ENCODE data around the gene TMEM256.

Gene TMEM256

DNA sequence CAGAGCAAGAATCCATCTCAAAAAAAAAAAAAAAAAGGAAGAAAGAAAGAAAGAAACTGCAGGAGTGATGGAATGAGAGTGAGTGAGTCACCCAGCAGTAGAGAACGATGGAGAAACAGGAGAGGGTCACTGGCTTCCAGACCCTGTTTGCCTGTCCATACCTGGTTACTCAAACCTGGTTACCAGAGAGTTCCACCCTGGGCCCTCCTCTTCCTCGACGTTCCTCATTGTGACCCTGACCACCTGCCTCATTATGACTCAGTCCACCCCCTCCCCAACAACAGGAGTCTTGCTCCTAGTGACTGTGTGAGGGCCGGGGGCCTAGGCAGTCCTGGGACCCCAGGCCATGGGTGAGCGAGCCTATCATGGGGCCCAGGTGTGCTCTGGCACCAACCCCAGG, 24.7 kb upstream of the TMEM256 start, which contains the start of gene SPEM3:
Gene SPEM3 (plus strand): TSS at position 301 of the 400 bp plus-strand sequence. CDS start 46 bp downstream, at position 347.
- no peak for DNase-seq

DNA sequence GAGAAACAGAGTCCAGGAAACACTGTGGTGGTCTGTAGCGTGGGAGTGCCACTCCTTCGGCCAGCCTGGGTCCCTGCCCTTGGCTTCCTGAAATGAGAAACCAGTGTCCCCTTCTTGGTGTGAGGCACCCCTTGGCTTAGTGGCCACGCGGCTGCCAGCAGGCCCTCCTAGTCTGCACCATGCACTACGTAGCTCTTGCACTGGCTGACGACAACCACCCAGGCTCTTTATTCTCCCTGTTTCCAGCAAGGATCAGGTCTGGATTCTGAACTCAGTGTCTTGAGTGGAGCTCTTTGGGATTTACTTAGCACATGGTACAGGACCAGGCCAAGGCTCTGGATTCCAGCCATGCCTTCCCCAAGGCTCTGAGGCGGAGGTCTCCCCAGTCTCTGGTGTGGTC, 23.7 kb upstream of the TMEM256 start:
- DNase-seq, result no peak

DNA sequence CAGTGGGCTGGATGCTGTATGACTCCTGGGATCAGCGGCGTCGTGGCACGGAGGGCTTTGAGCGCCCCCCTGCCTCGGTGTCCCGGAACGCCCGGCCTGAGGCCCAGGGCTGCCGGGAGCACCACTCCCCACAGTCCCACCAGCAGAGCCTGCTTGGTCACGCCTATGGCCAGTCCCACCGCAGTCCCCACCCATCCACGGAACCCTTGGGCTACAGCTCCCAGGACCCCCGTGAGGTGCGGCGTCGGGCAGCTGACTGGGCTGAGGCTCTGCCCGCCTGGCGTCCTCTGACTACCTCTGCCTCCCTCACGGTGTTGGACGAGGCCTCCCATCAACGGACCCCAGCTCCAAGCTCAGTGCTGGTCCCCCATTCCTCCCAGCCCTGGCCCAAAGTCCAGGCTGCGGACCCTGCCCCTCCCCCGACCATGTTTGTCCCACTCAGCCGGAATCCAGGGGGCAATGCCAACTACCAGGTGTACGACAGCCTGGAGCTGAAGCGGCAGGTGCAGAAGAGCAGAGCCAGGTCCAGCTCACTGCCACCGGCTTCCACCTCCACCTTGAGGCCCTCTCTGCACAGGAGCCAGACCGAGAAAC, 23.1 kb upstream of the TMEM256 start:
- no peak for DNase-seq

DNA sequence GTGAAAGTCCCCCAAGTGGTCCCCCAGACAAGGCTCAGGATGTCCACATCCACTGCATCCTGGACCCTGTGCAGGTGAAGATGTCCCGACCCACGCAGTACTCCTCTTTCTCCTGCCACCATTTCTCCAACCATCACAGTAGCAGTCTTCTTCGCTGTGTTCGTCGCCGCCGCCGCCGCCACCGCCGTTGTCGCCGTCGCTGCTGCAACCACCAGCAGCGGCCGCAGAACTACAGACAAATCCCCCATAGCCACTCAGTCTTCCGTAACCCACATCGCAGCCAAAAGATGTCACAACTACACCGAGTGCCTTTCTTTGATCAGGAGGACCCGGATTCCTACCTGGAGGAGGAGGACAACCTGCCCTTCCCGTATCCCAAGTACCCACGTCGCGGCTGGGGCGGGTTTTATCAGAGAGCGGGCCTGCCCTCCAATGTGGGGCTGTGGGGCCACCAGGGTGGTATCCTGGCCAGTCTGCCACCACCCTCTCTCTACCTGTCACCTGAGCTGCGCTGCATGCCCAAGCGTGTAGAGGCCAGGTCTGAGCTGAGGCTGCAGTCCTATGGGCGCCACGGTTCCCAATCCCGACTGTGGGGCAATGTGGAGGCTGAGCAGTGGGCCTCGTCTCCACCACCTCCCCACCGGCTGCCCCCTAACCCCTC, 22.4 kb upstream of the TMEM256 start:
- DNase-seq, result no peak

DNA sequence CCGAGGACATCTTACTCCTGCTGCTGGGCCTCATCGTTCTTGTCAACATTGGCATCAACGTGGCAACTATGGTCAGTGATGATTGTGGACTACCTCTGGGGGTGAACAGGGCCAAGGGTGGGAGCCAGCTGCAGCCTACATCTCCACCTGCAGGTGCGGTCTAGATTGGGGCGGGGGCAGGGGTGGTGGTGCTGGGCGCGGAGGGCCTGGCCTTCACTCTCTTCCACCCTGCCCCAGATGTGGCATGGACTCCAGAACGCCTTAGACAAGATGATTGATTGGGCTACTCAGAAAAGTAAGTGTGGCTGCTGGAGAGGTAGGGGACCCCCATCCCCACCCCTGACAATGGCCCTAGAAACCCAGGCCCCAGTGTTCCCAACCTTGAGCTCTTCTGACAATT, 21.9 kb upstream of the TMEM256 start:
- DNase-seq, result no peak

DNA sequence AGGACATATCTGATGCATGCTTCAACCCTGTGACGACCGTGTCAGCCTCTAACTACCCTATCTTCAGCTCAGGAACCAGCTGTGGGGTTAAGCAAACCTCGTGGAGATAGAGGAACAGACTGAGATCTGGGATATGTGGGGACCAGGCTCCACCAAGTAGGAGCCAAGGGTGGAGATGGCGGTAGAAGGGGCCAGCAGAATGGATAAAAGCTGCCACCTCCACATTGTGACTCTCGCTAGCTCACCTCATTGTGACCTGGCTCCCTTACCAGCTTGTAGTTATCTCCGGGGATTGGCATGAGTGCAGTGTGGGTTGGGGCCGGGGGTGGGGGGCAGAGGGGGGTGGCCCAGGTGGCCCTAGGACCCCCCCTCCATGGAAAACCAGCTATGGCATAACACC, 21.4 kb upstream of the TMEM256 start, which contains the start of gene SPEM2:
Gene SPEM2 (plus strand): TSS at position 301 of the 400 bp plus-strand sequence. CDS start 73 bp downstream, at position 374.
- no peak for DNase-seq

DNA sequence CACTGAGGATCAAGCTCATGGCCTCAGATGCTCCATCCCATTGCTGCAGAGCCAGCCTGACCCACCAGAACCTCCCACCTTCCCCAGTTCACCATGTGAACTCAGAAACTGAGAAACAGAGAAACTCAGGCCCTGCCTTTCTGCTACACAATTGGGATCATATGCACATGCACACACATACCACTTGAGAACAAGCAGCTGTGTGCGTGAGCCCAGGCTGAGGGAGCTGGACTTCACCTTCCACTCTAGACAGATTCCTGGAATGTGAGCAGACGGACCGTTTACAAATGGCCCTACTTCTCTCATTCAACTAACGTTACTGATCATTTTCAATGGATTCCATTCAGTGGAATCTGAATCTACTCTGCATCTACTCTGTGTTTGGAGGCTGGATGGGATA, 19.8 kb upstream of the TMEM256 start:
- no peak for DNase-seq

DNA sequence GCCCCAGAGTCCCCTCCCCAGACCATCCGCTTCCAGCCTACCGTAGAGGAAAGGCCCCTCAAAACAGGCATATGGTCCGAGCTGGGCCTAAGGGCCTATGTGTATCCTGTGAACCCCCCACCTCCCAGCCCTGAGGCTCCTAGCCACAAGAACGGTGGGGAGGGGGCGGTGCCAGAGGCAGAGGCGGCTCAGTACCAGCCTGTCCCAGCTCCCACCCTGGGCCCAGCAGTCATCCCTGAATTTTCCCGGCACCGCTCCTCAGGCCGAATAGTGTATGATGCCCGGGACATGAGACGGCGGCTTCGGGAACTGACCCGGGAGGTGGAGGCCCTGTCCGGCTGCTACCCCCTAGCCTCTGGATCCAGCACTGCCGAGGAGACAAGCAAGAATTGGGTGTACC, 17.3 kb upstream of the TMEM256 start:
- no peak for DNase-seq

DNA sequence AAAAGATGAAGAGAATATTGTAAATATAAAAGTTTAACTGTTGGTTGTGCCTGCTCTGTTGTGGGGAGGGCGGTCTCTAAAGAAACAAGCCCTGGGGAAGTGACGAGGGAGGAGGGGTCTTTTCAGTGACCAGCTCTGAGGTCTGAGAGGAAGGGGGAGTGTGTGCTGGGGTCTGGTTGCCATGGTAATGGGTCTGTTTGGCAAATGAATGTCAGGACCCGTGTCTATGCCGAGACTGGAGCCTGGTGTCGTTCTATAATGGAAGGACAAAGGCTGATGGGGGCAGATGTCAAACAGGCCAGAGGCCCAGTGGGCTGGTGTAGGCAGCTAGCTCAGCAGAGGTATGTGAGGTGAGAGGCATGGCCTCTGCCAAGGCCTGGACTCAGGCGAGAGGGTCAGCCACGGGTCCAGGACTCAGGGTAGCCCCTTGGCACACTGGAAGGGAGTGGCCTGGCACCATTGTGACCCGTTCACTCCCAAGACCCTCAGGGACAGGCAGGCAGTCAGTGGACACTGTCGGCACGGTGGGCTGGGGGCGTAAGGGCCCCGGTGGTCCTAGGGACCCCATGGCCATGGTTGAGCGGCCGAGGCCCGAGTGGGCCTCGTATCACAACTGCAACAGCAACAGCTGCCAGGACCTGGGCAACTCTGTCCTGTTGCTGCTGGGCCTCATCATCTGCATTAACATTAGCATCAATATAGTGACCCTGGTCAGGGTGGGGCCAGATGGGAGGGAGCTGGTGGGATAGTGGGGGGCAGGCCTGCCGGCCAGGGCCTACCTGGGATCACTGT, 16.1 kb upstream of the TMEM256 start, which contains the start of gene SPEM1:
Gene SPEM1 (plus strand): TSS at position 506 of the 792 bp plus-strand sequence. CDS start 61 bp downstream, at position 567.
- DNase-seq, result no peak

DNA sequence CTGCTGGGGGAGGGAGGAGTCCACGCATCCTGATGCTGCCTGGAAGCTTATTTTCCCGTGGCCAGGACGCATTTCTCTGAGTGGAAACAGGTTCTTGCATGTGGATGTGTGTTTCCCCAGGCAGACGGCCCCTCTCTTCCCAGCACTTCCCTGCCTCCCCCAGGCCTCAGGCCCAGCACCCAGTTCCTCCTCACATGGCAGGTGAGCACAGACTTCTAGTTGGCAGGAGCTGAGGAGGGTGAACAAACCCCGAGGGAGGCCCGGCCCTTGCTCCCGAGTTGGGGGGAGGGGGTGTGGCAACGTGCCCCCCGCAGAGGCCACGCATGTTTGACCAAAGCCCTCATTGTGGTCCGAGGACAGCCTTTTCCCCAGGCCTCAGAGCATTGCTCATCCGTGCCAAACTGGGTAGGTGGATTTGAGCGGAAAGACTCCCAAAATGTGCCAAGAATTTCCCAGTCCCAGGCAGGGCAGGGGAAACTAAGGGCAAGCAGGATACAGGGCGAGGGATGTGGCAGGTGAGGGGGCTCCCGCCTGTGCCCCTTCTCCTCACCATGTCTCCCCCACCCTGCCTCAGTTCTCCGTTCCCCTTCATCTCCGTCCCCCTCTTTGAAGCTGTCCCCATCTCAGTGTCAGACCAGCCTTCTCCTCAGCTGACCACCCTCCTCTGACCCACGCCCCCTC, 14.7 kb upstream of the TMEM256 start:
- DNase-seq, result no peak

DNA sequence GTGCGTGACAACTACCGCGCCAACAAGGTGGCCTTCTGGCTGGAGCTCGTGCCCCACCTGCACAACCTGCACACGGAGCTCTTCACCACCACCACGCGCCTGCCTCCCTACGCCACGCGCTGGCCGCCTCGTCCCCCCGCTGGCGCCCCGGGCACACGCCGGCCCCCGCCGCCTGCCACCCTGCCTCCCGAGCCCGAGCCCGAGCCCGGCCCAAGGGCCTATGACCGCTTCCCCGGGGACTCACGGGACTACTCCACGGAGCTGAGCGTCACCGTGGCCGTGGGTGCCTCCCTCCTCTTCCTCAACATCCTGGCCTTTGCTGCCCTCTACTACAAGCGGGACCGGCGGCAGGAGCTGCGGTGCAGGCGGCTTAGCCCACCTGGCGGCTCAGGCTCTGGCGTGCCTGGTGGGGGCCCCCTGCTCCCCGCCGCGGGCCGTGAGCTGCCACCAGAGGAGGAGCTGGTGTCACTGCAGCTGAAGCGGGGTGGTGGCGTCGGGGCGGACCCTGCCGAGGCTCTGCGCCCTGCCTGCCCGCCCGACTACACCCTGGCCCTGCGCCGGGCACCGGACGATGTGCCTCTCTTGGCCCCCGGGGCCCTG, 13.3 kb upstream of the TMEM256 start:
- DNase-seq, result no peak

DNA sequence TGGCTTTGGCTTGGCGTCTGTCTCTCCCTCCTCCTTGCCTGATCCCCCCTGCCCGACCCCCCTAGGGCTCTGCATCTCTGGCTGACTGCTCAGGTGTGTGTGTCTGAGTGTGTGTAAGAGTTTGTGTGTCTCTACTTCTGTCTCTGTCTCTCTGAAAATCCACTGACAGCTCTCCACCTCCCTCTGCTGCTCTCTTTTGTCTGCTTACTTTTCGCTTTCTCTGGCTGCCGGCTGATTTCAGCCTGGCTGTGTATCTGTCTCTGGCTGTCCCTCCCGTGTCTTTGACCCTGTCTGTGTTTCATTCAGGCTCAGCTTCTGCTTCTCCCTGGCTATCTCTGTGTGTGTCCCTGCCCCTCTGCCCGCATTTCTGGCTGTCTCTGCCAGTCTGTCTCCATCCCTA, 12.4 kb upstream of the TMEM256 start:
- no peak for DNase-seq

DNA sequence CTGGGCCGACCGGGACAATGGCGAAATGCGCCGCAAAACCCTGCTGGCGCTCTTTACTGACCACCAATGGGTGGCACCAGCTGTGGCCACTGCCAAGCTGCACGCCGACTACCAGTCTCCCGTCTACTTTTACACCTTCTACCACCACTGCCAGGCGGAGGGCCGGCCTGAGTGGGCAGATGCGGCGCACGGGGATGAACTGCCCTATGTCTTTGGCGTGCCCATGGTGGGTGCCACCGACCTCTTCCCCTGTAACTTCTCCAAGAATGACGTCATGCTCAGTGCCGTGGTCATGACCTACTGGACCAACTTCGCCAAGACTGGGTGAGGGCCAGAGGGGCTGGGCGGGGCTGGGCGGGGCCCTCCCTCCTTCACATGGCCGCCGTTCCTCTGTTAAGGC, 11.9 kb upstream of the TMEM256 start:
- no peak for DNase-seq

DNA sequence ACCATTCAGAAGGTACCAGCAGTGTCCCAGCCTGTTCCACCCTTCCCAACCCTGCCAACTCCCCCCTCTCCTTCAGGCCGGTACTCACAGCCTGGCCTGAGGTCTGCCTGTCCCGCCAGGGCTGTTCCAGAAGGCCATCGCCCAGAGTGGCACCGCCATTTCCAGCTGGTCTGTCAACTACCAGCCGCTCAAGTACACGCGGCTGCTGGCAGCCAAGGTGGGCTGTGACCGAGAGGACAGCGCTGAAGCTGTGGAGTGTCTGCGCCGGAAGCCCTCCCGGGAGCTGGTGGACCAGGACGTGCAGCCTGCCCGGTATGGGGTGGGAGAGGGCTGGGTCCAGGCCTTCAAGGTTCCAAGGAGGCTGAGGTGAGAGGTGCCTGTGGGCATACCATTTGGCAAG, 10.9 kb upstream of the TMEM256 start:
- no peak for DNase-seq

DNA sequence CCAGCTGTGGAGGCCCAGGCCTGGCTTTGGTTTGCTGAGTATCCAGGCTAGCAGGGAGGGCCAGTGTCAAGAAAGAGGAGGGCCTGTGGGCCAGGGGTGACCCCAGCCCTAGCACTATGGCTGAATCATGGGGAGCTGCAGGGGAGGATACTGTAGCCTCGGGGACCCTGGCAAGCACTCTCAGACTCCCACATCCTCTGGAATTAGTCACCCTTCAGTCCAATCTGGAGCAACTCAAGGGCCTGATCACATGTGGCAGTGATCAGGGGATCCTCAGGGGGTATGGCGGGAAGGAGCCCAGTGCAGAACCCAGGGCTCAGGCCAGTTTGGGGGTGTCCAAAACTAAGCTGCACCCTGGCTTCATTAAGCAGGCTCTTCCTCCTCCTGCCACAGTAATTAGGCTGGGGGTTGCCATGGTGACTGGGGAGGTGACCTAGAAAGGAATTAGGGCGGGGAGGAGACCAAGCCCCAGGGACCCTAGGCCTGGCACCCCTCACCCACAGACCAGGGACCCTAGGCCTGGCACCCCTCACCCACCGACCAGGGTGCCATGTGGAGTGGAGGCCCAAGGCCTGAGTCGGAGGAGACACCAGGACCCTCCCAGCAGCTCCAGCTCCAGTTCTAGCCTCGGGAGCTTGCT, 9.6 kb upstream of the TMEM256 start:
- DNase-seq, result no peak

DNA sequence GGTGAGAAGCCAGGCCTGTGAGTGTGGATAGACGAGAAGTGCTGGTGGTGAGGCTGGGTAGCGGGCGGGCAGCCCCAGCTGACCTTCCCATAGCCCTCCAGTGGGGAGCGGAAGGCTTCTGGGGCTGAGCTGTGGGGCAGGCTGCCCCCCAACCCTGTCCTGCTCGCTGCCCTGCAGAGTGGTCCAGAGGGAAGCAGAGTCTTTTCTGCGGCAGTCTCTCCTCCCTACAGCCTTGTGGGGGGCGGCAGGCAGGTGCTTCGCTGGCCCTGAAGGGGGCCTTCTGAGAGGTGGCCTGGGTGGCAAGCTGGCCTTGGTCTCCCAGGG, 7.5 kb upstream of the TMEM256 start:
- no peak for DNase-seq

DNA sequence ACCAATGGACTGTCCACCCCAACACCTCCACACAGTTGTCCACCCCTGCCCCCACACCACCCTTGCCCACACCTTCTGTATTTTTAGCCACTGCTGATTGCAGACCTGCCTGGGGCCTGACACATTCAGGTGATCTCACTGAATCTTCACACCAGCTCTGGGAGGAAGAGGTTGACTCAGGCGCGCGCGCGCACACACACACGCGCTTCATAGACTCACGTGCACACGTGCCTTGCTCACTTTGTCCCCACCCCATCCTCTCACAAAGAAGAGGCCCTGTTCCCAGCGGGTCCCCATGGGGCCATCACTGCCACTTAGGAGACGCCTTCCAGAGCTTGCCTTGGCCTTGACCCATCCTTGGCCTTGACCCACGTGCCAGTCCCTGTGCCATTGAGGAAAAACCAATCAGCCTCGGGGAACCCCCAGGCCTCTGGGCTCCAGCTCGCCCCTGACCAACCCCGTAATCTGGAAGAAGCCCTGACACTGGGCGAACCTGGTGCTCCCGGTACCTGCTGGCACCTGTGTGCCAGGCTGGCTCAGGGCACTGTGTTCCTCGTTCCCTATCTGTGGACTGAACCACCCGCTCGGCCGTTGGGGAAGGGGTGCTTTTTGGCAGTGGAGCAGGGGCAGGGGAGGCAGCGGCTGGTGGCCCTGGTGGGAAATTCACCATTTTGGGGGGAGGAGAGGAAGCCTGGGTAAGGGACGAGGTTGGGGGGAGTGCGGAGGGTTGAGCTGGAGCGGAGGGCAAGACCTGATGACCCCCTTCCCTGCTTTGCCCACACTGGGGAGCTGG, 6.9 kb upstream of the TMEM256 start:
- DNase-seq, result no peak

DNA sequence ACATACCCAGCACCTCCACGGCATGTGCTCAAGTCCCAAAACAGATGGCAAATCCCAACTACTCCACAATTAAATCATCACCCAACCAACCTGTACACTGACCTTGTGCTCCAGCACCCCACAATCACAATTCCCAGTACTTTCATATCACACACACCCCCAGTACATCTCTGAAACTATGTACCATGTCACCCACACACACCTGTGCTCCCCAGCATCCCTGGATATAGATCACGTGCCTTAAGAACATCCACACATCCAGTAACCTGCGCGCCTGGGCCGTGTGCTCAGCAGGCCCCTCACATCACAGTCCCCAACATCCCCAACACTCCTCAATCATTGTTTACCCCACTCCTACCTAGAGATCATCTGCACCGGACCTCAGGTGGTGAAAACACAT, 5.8 kb upstream of the TMEM256 start:
- no peak for DNase-seq

DNA sequence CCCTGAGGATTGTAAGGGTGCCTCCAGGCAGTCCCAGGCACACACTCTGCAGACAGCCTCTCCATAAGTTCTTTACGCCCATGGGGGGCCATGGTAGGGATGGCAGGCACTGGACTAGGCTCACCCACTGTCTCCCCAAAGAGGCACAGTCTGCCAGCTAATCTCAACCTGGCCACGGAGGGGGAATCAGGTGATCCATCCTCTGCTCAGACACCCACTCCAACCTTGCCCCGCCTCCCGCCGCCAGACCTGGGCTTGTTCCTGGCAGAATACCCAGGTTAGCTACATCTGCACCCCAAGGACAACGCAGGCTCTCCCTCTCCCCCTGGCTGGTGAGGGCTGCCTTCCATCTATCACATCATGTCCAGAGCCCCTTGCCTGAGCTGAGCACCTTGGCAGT, 5.0 kb upstream of the TMEM256 start:
- DNase-seq, result no peak

DNA sequence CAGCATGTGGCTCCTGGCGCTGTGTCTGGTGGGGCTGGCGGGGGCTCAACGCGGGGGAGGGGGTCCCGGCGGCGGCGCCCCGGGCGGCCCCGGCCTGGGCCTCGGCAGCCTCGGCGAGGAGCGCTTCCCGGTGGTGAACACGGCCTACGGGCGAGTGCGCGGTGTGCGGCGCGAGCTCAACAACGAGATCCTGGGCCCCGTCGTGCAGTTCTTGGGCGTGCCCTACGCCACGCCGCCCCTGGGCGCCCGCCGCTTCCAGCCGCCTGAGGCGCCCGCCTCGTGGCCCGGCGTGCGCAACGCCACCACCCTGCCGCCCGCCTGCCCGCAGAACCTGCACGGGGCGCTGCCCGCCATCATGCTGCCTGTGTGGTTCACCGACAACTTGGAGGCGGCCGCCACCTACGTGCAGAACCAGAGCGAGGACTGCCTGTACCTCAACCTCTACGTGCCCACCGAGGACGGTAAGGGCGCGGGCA, 4.4 kb upstream of the TMEM256 start:
- DNase-seq, result peak; percentile 22

DNA sequence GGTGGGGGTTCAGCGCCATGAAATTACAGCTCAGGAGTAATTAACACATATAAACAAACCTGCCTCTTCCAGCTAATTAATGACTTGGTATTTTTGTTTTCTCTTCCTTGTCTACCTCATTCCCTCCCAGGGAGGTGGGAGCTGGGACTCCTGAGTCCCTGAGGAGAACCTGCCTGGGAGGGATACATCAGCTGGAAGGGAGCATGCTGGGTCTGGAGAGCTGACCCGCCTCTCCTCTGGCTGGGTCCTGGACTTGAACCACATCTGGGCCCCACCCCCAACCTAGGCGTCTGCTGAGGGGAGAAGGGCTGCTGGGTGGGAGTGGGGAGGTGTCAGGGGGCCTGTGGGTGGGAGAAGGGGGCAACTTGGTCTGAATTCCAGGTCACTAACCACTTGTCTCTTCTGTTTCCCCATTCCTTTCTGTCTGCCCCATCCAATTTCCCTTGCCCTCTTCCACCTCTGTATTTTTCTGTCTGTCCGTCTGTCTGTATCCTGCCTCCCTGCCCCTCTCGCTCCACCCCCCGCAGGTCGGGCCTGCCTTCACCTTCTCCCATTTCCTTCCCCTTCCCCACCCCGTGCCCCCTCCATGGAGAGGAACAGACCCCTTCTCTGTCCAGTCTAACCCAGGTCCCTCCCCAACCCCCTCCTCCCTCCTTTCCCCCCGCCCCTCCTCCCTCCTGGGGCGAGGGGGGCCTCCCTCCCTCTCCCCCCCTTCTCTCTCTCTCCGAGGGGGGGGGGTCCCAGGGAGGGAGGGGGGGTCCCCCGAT, 3.8 kb upstream of the TMEM256 start, which contains the start of gene NLGN2:
Gene NLGN2 (plus strand): TSS at position 361 of the 767 bp plus-strand sequence. CDS start 411 bp downstream, outside the sequence.
- no peak for DNase-seq
